Endothelial cell of umbilical vein (primary cell): ENCODE results near the gene KIF24. TPM values are rescaled to one million over a fixed set of nuclear protein-coding genes. Genes with fewer than 3 reads are reported as not detected.

Source experiments
- BruUV-seq: library from RNA; stranded (reverse); fragments of 400-500 nt; replicated peaks from 2 replicates; lab custom pipeline; 2021; lab: Mats Ljungman, UMichigan
- CTCF ChIA-PET: fragments of 300-600, 350-600 bp; sonication (Branson Sonifier 250); formaldehyde crosslinking; loops from one replicate; lab custom pipeline; 2021; ENCODE audit warnings: antibody characterized with exemption, inconsistent platforms; lab: Charles Lee
- POLR2A ChIA-PET: fragments of 300-600, 350-600 bp; sonication (Branson Sonifier 250); formaldehyde crosslinking; loops from one replicate; lab custom pipeline; 2021; ENCODE audit warnings: antibody characterized with exemption, inconsistent platforms; lab: Charles Lee
- DNase-seq: peaks from one replicate; pipeline ENCODE4 v3.0.0-alpha.2; 2011; ENCODE audit warnings: low read depth, low spot score
- FAIRE-seq: peaks from 2 replicates; lab custom pipeline; 2011; peaks lifted over from hg19 to GRCh38; lab: Jason Lieb, UNC
- H2AFZ ChIP-seq: 2 replicates; pipeline ENCODE4 v1.6.0; 2012; ENCODE audit warnings: low read depth, low read length, control low read depth, inconsistent platforms
- H3K27ac ChIP-seq: 2 replicates; pipeline ENCODE4 v1.5.1; 2011; ENCODE audit warnings: low read depth, mild to moderate bottlenecking, control low read depth, low read length, moderate library complexity; ENCODE audit not compliant: insufficient read depth
- H3K27me3 ChIP-seq, 2 experiments: 2 replicates each; pipeline versions ENCODE4 v1.6.0 to v1.6.1; 2011; ENCODE audit warnings: low read length in 2 of 2, mixed read lengths in 1 of 2; ENCODE audit not compliant: control insufficient read depth in 2 of 2, insufficient read depth in 2 of 2
- H3K36me3 ChIP-seq, 2 experiments: 2 replicates in 1 of 2; 3 replicates in 1 of 2; pipeline ENCODE4 v1.5.1; 2011; ENCODE audit warnings: low read length in 2 of 2, mild to moderate bottlenecking in 1 of 2, moderate library complexity in 1 of 2; ENCODE audit not compliant: control insufficient read depth in 2 of 2, insufficient read depth in 2 of 2; ENCODE audit errors: extremely low read depth in 1 of 2
- H3K4me1 ChIP-seq: 3 replicates; pipeline ENCODE4 v1.5.1; 2011; ENCODE audit warnings: mild to moderate bottlenecking, low read length; ENCODE audit not compliant: control insufficient read depth, insufficient read depth; ENCODE audit errors: extremely low read depth
- H3K4me2 ChIP-seq: 2 replicates; pipeline ENCODE4 v1.6.1; 2011; ENCODE audit warnings: low read length, control low read depth, mixed read lengths; ENCODE audit not compliant: insufficient read depth
- H3K4me3 ChIP-seq, 3 experiments: fragments of 200-600 bp in 1 of 3; sonication (generic), shearing (Covaris generic) in 1 of 3; replicated peaks in 1 of 3; 2 replicates each; pipeline ENCODE4 v1.5.1; 2011 to 2016; ENCODE audit warnings: control low read depth in 3 of 3, low read length in 3 of 3, mild to moderate bottlenecking in 2 of 3, inconsistent platforms in 1 of 3, low read depth in 1 of 3, moderate library complexity in 1 of 3; ENCODE audit not compliant: insufficient read depth in 1 of 3
- H3K79me2 ChIP-seq: 2 replicates; pipeline ENCODE4 v1.6.0; 2012; ENCODE audit warnings: low read length, inconsistent platforms; ENCODE audit not compliant: control insufficient read depth, insufficient read depth
- H3K9ac ChIP-seq: replicated peaks from 2 replicates; pipeline ENCODE3; 2011; ENCODE audit warnings: low read length, control low read depth; ENCODE audit not compliant: insufficient read depth; ENCODE audit errors: extremely low read depth
- H3K9me1 ChIP-seq: replicated peaks from 3 replicates; pipeline ENCODE4 v1.6.0; 2011; ENCODE audit warnings: mild to moderate bottlenecking, low read length; ENCODE audit not compliant: control insufficient read depth, insufficient read depth; ENCODE audit errors: extremely low read depth
- H3K9me3 ChIP-seq: replicated peaks from 2 replicates; pipeline ENCODE4 v1.5.1; 2012; ENCODE audit warnings: low read length, inconsistent platforms; ENCODE audit not compliant: control insufficient read depth, insufficient read depth
- H4K20me1 ChIP-seq: replicated peaks from 2 replicates; pipeline ENCODE3; 2011; ENCODE audit warnings: mild to moderate bottlenecking, low read length; ENCODE audit not compliant: control insufficient read depth, insufficient read depth; ENCODE audit errors: extremely low read depth
- EZH2 ChIP-seq: IDR thresholded peaks from 2 replicates; pipeline ENCODE4 v1.6.1; 2012; ENCODE audit warnings: borderline replicate concordance, low read depth, mild to moderate bottlenecking, moderate library complexity, low read length, inconsistent platforms; ENCODE audit not compliant: severe bottlenecking
- MAX ChIP-seq: IDR thresholded peaks from 2 replicates; pipeline ENCODE4 v1.6.1; 2011; ENCODE audit not compliant: insufficient read depth, insufficient read length
- MYC ChIP-seq: IDR thresholded peaks from one replicate; pipeline ENCODE4 v1.6.1; 2011; ENCODE audit warnings: mild to moderate bottlenecking, low read depth, low read length
- POLR2A ChIP-seq: IDR thresholded peaks from 2 replicates; pipeline ENCODE4 v1.6.1; 2012; ENCODE audit warnings: low read depth, mild to moderate bottlenecking, control low read depth, low read length
- POLR2AphosphoS5 ChIP-seq: IDR thresholded peaks from 2 replicates; pipeline ENCODE4 v1.6.1; 2012; ENCODE audit warnings: low read depth, mild to moderate bottlenecking, control low read depth, low read length, moderate library complexity; ENCODE audit not compliant: insufficient read depth
- dilution Hi-C: fragments of 300-500 bp; cut with MboI; formaldehyde crosslinking; loops from one replicate; pipeline ENCODE4 v1.15.0; 2019; ENCODE audit warnings: low sequenced_read_pairs; ENCODE audit not compliant: extremely low pct_ligation_motif_present
- intact Hi-C: fragments of 100-400 bp; cut with micrococcal nuclease; formaldehyde crosslinking; loops from one replicate; pipeline ENCODE4 v1.10.0; 2022
- polyA plus RNA-seq, 4 experiments: library from polyadenylated mRNA; depleted of rRNA in 3 of 4; stranded (reverse) in 3 of 4; unstranded in 1 of 4; fragments of >200 nt; gene quantifications; 2 replicates each; pipeline versions ENCODE4 v1.2.1 to v1.2.3, GENCODE V29; 2011 to 2012; ENCODE audit warnings: missing spikeins in 1 of 4
- total RNA-seq: library from RNA; stranded (reverse); gene quantifications from 2 replicates; pipeline ENCODE4 v1.2.3, GENCODE V29; 2021

The KIF24 gene
- total and polyA plus RNA-seq, 2 donors (not counting 3 experiments of a cell fraction or from before 2014, with no cell fraction given), result 2.1 to 4.8 TPM

GRCh38 chr9:34335376-34335775 is 6.3 kb upstream of the KIF24 start:
- DNase-seq, result no peak
- POLR2A ChIA-PET, result no interaction called here
- Histone ChIP-seq H3K36me3 (peaks cover 4 to 12% of the 10 kb centered on the region in 2 experiments), H3K4me2 (no peak overlapping the region), H3K9ac (no peak overlapping the region), H3K9me3 (no peaks in the 10 kb centered on the region), H2AFZ (no peak overlapping the region), H3K79me2 (peaks cover 3% of the 10 kb centered on the region), H3K9me1 (no peaks in the 10 kb centered on the region), H3K27me3 (no peaks in the 10 kb centered on the region), H3K4me3 (no peak overlapping the region), H4K20me1 (no peaks in the 10 kb centered on the region), H3K27ac (no peak overlapping the region), H3K4me1 (no peaks in the 10 kb centered on the region)
- intact Hi-C loops, result no loop called here
- dilution Hi-C loops, result no loop called here
- no TSS peak for BruUV-seq
- FAIRE-seq, result no peak
- CTCF ChIA-PET, result interaction anchor here (1.4 to 6.9 kb wide), 5 partner anchors 12 to 268 kb away, joined by 3 to 152 read pairs (median 12); partner anchors contain the start of gene MYORG
- no peak for TF ChIP-seq POLR2A
- TF ChIP-seq MYC, result no peak
- no peak for TF ChIP-seq EZH2
- no peak for TF ChIP-seq POLR2AphosphoS5

GRCh38 chr9:34334916-34335315 is 5.8 kb upstream of the KIF24 start:
- dilution Hi-C loops (no loop called here), intact Hi-C loops (no loop called here)
- Histone ChIP-seq H3K4me1 (no peaks in the 10 kb centered on the region), H3K9me1 (no peaks in the 10 kb centered on the region), H3K9ac (no peak overlapping the region), H3K79me2 (peaks cover 4% of the 10 kb centered on the region), H4K20me1 (no peaks in the 10 kb centered on the region), H3K27ac (no peak overlapping the region), H3K9me3 (no peaks in the 10 kb centered on the region), H2AFZ (no peak overlapping the region), H3K36me3 (peaks cover 4 to 10% of the 10 kb centered on the region in 2 experiments), H3K27me3 (no peaks in the 10 kb centered on the region), H3K4me2 (no peak overlapping the region), H3K4me3 (no peak overlapping the region)
- no TSS peak for BruUV-seq
- FAIRE-seq, result no peak
- no peak for DNase-seq
- no peak for TF ChIP-seq MAX
- POLR2A ChIA-PET, result no interaction called here
- CTCF ChIA-PET, result interaction anchor here (0.7 to 6.9 kb wide), 6 partner anchors 13 to 269 kb away, joined by 3 to 152 read pairs (median 10); partner anchors contain the start of gene MYORG
